Activated CD8-positive, alpha-beta memory T cell treated with anti-CD3 and anti-CD28 coated beads for 4 hours (primary cell): Measurements from ENCODE around the gene ATRNL1.
"Not testable (repeated sequence)": the region's sequence is repeated elsewhere in the genome, so short reads cannot be mapped to it uniquely, and the experiment has no call there.

Source experiments
- DNase-seq, 2 donors: peaks; one replicate each; pipeline ENCODE4 v3.0.0-alpha.2; 2020; ENCODE audit warnings: low read depth in 2 of 2

The ATRNL1 gene

DNA sequence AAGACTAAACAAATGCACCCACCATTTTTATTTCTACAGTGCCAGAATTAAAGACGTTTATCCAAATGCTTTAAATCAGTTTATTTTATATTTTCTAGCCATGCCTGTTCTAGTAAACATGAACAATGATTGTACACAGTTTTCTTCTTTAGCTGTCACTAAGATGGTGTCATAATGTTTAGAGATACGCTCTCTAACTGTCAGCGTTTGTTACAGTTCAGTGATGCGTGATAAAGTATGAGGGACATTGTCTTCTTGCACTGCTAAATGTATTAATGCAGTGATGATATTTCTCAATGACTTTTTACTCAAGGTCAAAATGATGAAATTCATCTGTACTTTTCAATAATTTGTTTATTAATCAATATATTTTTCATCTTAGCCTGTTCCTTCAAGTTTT, 513.6 kb downstream of the ATRNL1 start:
- no peak for DNase-seq

- no peak for DNase-seq
Observed at GRCh38 chr10:115624448-115624847, 531.3 kb downstream of the ATRNL1 start.

GRCh38 chr10:115628616-115629015, 535.5 kb downstream of the ATRNL1 start:
- DNase-seq, result no peak

DNA sequence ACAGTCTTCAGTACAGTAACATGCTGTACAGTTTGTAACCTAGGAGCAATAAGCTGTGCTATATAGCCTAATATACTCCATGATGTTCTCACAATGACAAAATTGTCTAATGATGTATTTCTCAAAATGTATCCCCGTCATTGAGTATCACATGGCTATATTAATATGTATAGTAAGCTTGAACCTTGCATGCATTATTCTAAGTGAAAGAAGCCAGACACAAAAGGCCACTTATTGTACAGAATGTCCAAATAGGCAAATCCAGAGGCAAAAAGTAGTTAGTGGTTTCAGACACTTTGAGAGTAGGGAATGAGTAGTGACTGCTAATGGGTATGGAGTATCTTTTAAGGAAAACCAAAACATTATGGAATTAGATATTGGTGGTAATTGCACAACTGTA, 545.1 kb downstream of the ATRNL1 start:
- no peak for DNase-seq

DNA sequence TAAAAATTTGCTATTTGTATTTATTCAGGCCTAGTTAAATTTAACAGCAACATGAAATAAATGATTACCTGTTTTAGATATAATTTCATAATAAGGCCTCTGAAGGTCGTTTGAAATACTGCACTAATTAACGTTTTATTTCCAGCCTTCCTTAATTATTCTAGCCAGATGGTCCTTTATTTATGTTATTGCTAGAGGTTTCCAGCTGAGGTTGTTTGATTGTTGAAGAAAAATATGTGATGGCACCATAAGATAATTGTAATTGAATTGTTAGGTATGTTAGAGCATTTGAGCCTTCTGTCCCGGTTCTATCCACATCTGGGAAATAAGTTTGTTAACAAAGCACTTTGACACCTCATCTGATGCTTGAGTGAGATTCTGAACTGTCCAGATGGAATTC, 556.1 kb downstream of the ATRNL1 start:
- no peak for DNase-seq

DNA sequence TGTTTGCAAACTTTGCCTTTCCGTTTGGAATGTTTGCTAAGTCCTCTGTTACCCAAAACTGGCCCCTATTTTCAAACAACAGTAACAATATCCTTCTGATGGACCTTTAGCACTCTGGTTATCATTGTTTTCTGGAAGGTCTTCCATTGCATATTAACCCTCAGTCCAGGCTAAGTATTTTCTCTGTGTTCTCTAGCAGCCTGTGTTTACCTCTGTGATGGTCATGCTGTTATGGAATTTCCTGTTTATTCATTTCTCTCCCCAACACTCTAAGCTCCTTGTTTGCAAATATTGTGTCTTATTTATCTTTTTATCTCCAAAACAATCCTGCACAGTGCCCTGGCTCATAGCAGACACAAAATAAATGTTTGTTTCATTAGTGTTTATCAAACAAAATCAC, 560.3 kb downstream of the ATRNL1 start:
- no peak for DNase-seq

DNA sequence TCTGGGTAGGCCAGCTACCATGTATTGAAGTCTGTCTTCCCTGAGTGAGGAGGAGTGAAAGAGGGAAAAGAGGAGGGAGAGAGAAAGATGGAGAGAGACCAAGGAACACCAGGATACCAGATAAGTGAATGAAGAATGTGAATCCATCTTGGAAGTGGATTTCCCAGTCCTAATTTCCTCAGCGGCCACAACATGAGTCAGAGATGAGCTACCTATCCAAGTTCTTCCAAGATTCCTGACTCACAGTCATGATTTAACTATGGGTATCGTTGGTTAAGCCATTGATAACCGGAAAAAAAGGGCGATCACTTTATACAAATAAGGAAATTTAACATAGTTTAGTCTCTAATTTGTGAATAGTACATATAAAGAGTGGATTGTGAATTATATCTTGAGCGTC, 561.8 kb downstream of the ATRNL1 start:
- no peak for DNase-seq

GRCh38 chr10:115657161-115657860, 564.1 kb downstream of the ATRNL1 start:
- no peak for DNase-seq

GRCh38 chr10:115659616-115660015, 566.5 kb downstream of the ATRNL1 start:
- DNase-seq, result no peak

- DNase-seq, result no peak
Observed at GRCh38 chr10:115660391-115660790, 567.2 kb downstream of the ATRNL1 start.

GRCh38 chr10:115662422-115662821, 569.3 kb downstream of the ATRNL1 start:
- no peak for DNase-seq

DNA sequence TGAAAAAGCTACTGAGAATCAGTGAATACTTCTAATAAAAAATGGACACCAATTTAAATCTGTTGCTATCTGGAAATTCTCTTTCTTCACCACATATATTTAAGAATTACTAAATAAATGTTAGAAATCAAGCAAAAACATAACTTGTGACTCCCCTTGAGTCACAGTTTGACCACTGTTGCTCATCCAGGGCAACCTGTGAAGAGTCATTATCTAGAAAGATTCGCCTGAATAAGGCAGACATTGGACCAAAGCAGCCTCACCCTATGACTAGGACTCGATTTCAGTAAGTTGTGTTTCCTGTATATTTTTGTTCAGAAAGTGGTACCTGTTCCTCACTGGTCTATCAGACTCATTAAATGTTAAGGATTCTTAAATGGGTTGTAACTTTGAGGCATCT, 572.4 kb downstream of the ATRNL1 start:
- no peak for DNase-seq

GRCh38 chr10:115674496-115674895, 581.3 kb downstream of the ATRNL1 start:
- no peak for DNase-seq

DNA sequence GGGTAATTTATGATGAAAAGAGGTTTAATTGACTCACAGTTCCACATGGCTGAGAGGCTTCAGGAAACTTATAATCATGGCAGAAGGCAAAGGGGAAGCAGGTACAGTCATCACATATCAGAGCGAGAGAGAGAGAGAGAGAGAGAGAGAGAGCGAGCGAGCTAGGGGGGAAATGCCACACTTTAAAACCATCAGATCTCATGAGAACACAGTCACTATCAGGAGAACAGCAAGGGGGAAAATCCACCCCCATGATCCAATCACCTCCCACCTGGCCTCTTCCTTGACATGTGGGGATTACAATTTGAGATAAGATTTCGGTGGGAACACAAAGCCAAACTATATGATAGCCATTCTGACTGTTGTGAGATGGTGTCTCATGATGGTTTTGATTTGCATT, 603.6 kb downstream of the ATRNL1 start:
- no peak for DNase-seq

DNA sequence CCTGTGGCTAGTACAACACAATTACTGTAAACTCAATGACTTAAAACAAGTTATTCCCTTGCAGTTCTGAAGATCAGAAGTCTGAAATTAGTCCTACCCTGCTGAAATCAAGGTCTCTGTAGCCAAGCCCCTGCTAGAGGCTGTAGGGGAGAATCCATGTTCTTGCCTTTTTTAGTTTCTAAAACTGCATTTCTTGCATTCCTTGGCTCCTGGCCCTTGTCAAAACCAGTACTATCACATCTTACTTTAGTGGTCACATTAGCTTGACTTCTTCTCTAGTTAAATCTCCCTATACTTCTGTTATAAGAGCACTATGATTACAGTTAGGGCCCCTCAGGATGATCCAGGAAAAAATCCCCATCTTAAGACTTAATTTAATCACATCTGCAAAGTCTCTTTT, 612.9 kb downstream of the ATRNL1 start:
- DNase-seq, result no peak

GRCh38 chr10:115706488-115707076, 613.4 kb downstream of the ATRNL1 start:
- DNase-seq, result no peak

- DNase-seq, result no peak
Observed at GRCh38 chr10:115710136-115710535, 617.0 kb downstream of the ATRNL1 start.

- DNase-seq, result no peak
Observed at GRCh38 chr10:115711306-115711705, 618.1 kb downstream of the ATRNL1 start.

- no peak for DNase-seq
Observed at GRCh38 chr10:115720121-115720520, 627.0 kb downstream of the ATRNL1 start.

DNA sequence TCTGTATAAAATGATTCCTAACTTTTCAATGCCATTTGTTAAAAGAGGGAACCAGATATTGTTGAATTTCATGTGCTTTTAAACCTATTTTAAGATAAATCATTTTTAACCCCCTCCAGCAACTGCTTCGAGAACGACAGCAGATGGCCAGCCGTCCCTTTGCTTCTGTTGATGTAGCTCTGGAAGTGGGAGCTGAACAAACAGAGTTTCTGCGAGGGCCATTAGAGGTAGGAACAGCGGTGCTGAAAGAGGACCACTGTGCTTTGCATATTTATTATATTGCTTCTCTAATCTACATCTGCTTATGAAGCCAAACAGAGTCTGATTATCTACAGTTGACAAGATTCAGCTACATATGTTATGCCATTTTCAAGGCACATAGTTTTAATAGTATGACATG, 634.0 kb downstream of the ATRNL1 start:
- DNase-seq, result no peak

- no peak for DNase-seq
Observed at GRCh38 chr10:115744089-115744488, 650.9 kb downstream of the ATRNL1 start.

DNA sequence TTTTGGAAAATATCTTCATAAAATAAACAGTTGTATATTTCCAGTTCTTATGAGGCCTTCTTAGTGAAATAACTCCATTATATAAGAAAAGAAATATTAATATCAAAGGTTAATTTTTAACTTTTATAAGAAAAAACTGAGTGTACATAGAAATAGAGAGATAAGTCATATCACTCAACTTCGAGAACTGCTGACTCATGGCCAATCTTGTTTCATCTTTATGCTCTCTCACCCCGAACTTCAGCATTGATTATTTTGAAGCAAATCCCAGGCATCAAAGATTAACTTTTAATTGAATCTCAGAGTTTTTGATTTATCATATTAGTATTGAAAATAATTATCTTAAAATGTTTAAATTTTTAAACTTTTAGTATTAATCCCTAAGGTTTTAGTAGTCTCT, 652.8 kb downstream of the ATRNL1 start:
- no peak for DNase-seq

DNA sequence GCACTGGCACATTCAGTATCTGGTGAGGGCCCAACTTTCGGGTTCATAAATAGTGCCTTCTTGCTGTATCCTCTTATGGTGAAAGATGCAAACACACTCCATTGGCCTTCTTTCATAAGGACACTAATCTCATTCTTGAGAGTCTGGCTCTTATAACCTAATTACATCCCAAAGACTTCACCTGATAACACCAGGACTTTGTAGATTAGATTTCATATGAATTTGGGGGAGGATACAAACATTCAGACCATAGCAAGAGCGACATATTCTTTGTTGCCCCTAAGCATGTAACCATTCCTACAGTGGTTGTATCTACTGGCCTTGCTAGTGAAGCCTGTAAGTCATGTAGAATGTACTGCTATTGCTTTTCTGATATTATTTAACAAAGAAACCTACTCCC, 654.6 kb downstream of the ATRNL1 start:
- no peak for DNase-seq

- DNase-seq, result not testable (repeated sequence)
Observed at GRCh38 chr10:115758488-115758887, 665.3 kb downstream of the ATRNL1 start.
